ENCODE measurements around the gene COG5.

The COG5 gene

DNA sequence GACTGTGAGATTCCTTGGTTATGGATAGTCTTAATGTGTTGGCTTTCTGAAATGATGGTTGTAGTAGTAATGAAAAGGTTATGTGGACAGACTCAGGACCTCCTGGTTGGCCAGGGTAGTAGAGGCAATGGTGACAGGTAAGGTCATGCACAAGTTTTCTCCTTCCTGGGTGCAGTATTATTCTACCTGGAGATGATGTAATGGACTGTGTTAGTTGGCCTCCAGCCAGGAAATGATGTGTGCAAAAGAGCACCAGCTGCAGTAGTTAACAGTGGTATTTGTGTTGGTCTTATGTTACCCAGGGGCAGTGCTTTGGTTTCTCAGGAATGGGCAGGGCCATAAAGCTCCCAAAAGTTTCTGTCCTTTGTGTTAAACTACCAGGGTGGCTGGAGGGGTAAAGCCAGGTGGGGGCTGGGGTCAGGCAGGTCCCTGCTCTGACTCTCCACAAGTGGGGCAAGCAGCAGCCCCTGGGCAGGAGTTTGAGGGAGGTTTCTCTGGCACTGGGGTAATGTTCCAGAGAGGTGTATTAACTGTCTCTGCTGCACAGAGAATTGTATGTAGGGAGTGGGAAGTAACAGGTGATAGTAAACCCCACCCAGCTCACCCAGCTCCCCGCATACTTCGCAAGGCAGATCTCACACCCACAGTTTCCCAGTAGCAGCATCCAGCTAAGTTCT is 57.6 kb downstream of the COG5 start:
- no peak for DNase-seq (ENCODE audit: low read depth, low spot score)

DNA sequence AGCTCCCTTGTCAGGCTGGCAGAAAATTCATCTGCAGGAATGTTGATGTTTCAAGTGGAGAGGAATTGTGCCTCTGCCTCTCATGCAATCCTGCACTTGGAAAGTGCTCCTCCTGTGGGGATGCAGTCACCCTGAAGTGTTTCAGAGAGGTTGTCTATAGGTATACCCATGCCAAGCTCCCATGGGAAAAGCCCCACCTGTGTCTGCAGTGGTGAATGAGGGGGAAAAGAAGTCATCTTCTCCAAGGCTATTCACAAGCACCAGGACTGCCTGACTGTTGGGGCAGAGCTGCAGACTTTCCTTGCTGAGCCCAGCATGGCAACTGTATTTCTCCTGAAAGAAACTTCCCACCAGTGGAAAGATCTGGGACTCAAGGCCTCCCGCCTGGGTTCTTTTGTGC is 58.4 kb downstream of the COG5 start:
- no peak for DNase-seq (ENCODE audit: low read depth, low spot score)

DNA sequence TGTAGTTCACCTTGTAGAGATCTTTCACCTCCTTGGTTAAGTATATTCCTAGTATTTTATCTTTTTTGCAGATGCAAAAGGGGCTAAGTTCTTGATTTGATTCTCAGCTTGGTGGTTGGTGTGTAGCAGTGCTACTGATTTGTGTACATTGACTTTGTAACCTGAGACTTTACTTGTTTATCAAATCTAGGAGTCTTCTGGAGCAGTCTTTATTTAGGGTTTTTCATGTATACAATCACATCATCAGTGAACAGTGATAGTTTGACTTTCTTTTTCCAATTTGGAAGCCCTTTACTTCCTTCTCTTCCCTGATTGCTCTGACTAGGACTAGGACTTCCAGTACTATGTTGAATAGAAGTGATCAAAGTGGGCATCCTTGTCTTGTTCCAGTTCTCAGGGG is 60.0 kb downstream of the COG5 start:
- DNase-seq (ENCODE audit: low read depth, low spot score): no peak

DNA sequence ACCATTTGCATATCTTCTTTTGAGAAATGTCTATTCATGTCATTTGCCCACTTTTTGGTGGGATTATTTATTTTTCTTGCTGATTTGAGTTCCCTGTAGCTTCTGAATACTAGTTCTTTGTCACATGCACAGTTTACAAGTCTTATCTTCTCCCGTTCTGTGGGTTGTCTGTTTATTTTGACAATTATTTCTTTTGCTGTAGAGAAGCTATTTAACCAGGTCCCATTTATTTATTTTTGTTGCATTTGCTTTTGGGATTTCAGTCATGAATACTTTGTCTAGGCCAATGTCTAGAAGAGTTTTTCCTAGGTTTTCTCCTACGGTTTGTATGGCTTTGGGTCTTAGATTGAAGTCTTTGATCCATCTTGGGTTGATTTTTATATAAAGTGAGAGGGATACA is 60.9 kb downstream of the COG5 start:
- DNase-seq (ENCODE audit: low read depth, low spot score): no peak

DNA sequence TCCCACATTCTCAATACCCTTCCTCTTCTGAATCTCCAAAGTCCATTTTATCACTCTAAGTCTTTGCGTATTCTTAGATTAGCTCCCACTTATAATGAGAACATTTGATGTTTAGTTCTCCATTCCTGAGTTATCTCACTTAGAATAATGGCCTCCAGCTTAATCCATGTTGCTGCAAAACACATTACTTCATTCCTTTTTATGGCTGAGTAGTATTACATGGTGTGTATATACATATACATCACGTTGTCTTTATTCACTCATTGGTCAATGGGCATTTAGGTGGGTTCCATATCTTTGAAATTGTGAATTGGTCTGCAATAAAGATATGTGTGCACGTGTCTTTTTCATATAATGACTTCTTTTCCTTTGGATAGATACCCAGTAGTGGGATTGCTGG is 61.6 kb downstream of the COG5 start:
- no peak for DNase-seq (ENCODE audit: low read depth, low spot score)

DNA sequence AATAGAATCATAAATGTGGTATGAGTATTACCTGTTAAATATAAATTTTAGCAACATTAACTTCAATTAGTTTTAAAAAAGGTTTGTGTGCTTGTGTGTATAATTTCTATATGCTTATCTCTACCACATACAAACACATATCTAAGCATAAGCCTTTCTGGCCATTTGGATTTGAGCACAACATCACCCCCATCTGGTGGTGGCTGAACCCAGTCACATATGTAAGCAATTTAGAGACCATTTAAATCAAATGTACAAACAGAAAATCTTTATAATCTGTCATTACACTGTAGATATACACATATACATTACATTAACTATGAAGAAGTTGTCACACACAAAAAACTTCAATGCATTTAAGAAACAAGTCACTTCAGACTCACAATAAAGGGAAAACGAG is 62.1 kb downstream of the COG5 start:
- DNase-seq (ENCODE audit: low read depth, low spot score): no peak

DNA sequence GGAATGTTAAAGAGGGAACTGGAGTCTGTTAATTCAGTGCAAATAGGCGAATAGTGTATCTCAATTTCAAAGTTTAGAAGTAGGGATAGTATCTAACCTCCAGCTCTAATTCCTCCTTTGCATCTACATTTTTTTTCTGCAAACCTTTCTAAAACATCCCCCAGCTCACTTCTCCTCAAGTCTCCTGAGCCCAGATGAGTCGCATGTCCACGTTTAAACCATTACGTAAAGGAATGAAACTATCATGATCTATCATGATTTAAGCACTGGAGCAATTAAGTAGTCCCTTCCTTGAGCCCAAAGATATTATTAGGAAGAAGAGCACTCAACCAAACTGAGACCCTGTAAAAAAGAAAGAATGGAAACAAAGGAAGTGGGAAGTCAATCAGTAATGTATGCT is 64.0 kb downstream of the COG5 start:
- DNase-seq (ENCODE audit: low read depth, low spot score): no peak

DNA sequence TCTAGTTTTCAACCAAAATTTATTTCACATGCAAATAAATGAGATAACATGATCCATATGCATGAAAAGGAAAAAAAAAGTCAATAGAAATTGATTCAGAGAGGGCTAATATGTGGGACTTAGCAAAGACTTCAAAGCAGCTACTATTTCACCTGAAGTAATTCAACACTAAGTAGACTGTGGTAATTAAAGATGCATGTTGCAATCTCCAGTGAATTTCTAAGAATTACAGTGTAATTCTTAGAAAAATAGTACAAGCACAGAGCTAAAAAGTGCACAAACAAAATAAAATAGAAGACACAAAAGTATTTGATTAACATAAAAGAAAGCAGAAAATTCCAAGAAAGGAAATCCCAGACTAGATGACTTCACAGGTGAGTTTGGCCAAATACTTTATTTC is 68.2 kb downstream of the COG5 start:
- DNase-seq (ENCODE audit: low read depth, low spot score): no peak

DNA sequence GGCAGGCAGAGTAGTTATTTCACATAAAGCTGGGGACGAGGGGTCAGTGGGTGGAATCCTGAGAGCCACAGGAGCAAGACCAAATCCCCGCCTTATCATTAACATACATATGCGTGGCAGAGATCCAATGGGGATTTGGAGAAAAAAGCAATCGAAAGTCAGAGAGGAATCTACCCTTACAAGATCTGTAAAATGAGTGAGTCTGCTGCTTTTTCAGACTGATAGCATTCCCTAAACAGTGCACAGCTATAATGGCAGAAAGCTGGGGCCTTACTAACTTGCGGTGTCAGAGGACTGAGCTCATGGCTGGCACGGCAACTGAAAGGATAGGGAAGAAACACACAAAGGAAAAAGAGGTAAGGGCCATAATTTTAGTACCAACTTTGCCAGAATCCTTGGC is 68.8 kb downstream of the COG5 start:
- DNase-seq (ENCODE audit: low read depth, low spot score): no peak

DNA sequence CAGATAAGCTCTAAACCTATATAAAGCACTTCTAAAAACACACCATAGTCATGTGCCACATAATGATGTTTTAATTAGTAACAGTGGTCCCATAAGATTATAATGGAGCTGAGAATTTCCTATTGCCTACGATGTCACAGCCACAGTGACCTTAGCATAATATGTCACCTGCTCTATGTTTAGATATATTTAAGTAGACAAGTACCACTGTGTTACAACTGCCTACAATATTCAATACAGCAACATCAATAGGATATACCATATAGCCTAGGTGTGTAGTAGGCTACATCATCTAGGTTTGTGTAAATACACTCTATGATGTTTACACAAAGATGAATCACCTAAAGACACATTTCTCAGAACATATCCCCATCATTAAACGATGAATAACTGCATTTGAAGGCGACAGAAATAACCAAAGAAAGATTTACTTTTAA is 69.4 kb downstream of the COG5 start:
- no peak for DNase-seq (ENCODE audit: low read depth, low spot score)

DNA sequence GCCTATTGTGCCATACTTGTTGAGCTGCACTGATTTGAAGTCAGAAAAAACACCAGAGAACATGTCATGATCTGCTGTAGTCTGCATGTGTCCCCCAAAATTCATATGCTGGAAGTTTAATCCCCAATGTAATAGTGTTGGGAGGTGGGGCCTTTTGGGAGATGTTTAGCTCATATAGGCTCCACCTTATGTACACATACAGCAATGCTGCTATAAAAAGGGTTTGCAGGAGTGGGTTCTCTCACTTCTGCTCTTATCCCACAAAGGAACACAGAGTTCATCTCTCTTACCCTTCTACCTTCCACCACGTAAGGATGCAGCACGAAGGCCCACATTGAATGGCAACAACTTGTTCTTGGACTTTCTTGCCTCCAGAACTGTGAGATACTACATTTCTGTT is 70.8 kb downstream of the COG5 start:
- no peak for DNase-seq (ENCODE audit: low read depth, low spot score)

DNA sequence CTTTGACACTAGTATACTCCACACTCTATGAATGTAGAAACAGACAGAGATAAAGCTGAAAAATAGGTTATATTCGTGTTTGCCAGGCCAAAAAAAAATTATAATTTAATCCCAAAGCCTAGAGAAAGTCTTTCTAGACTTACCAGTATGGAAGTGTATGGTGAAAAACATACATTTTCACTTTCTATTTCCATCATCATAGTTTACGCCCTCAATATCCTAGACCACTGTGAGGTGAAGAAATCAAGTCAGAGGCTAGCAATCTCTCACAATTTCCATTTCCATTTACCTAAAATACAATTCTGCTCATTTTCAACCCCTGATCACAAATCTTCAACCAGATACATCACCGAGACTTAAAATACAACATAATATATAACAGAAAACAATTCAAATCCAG is 77.7 kb downstream of the COG5 start:
- no peak for DNase-seq (ENCODE audit: low read depth, low spot score)

DNA sequence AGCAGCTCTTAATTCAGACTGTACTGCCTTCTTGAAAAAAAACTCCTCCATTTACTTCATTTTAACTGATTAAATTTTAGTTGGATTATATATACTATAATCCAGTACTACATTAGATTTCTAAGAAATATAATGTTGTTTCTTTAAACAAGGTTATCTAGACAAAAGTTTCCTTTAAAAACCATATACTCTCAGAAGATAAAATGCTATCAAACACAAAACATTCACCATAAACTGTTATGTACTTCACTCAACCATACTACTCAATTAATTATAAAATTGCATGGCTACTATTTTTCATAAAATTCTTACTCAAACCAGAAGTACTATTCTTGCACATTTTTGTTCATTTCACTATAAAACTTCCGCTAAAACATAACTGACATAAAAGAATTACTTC is 81.1 kb downstream of the COG5 start:
- no peak for DNase-seq (ENCODE audit: low read depth, low spot score)

DNA sequence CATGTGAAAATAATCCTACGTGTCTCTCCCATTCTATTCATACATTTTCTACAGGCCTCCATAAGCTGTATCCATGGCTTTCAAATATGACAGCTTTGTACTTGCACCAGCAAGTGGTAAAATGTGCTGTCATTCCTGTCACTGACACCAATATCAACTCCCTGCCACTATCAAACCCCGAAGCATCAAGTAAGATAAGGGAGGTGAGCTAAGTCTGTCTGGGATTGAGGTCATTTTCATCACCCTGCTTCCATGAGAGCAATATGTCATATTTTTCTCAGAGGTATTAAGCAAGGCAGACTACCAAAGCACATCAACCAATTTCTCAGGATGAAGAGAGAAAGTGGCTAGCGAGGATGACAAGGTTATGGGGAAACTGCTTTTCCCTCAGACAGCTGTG is 82.8 kb downstream of the COG5 start:
- no peak for DNase-seq (ENCODE audit: low read depth, low spot score)

DNA sequence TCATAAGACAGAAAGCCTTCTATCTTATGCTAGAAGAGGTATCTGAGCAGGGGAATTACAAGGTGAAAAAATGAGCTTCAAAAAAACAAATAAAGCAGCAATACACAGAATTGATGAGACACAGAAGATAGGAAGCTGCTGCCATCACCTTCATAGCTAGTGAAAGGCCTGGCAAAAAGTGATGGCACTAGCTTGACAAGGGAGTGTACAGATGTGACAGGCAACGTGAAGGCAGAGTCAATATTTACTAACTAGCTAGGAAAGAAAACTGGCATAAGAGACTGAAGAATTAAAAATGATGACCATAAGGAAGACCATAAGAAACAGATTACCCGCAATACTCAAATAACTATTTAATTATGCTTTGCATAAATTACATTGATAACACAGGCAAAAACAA is 84.4 kb downstream of the COG5 start:
- no peak for DNase-seq (ENCODE audit: low read depth, low spot score)

DNA sequence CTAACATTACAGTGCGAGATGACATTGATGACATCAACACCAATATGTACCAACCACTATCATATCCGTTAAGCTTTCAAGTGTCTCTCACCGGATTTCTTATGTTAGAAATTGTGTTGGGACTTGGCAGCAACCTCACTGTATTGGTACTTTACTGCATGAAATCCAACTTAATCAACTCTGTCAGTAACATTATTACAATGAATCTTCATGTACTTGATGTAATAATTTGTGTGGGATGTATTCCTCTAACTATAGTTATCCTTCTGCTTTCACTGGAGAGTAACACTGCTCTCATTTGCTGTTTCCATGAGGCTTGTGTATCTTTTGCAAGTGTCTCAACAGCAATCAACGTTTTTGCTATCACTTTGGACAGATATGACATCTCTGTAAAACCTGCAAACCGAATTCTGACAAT is 89.6 kb downstream of the COG5 start:
- DNase-seq (ENCODE audit: low read depth, low spot score): no peak

DNA sequence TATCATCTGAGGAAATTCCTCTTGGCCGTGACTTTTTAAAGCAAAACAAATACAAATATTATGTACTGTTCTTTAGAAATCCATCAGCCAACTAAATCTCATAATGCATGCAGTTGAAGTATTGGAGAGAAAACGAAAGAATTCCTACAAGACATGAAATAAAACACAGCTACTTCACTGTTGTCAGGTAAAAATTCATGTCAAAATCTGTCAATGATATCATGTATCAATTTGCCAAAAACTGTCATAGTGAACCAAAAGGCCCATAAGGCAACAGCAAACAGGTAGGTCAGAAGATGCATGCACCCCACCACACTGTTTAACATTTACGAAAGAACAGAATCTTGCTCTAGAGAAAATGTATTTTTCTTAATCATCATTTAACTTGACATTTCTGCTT is 91.6 kb downstream of the COG5 start:
- DNase-seq (ENCODE audit: low read depth, low spot score): no peak

DNA sequence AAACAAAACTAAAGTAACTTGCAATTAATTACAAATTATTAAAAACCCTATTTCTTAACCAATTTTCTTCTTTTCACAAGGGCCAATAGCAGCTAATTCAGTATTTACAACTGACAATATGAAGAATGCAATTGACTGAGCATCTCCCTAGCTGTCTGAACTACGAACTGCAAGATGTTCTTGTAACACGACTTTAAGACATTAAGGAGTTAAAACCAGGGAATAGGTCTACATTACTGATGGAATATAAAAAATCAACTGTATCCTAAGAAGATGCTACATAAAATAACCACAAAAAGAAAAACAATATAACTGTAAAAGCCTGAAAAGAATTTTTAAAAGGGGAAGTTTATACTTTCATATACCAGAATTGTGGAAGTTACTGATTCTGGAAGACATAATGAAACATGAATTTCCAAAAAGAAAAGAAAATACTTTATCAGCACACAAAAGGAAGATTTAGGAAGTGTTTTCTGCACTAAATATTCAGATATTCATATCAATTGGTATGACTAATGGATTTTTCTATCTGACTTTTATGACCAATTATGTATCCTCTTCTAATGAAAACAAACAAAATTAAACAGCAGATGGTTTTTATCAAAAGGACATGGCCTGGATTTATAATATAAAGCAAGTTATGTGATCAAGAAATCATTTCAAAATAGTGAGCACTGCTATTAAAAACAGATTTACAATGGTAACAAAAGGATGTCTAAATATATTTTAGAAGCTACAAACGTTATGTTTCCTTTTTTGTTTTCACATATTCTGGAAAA is 92.2 kb downstream of the COG5 start:
- DNase-seq (ENCODE audit: low read depth, low spot score): no peak

DNA sequence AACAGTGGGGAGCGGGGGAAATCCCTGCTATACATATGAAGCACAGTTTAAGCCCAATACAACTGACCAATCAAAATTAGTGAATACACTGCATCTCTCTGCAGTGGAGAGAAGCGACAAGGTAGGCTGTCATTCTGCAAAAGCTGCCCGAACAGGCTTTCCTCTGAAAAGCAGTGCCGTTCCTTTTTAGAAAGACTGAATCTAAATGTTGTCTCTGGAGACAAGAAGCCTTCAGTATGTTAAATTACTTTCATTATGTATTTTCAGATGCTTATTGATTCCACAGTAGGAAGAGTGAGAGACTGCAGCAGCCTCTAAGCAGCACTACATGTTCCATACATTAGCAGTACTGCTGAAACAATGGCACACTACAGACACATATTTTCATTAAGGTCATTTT is 93.8 kb downstream of the COG5 start, which contains the start of gene GPR22:
TSS of gene GPR22 (plus strand) at position 129 of the 400 bp plus-strand sequence. CDS start 4,004 bp downstream, outside the sequence.
- no peak for DNase-seq (ENCODE audit: low read depth, low spot score)

DNA sequence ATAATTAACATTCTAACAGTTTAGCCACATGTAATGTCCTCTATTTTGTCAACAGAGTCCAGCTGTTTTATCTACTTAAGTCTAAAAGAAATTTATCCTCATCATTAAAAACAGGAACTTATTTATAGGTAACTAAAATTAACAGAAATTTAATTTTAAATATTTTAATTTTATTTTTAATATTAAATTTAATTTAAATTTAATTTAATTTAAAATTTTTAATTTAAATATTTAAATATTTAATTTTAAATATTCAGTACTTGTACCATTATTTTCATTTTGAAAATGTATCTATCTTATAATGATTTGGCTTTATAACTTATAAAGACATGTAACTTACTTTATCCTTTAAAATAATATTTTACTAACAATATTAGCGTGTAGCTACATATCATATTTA is 94.9 kb downstream of the COG5 start:
- DNase-seq (ENCODE audit: low read depth, low spot score): no peak

DNA sequence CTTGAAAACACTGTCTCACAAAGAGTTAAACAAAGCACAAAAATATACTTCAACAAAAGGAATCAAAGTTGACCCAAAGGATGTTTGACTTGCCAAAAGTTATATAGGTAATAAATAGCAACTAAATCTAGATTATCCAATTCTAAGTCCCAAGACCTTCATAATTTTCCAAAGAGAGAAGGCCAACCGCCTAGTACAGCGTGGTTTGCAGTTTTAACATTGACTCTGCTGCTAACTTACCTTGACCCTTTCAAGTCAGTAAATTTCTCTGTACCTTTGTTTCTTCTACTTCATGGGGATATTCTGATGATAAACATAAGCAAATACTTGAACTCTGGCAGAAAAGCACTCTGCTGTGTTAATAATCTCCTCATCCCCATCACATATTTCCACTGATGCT is 95.7 kb downstream of the COG5 start:
- no peak for DNase-seq (ENCODE audit: low read depth, low spot score)

DNA sequence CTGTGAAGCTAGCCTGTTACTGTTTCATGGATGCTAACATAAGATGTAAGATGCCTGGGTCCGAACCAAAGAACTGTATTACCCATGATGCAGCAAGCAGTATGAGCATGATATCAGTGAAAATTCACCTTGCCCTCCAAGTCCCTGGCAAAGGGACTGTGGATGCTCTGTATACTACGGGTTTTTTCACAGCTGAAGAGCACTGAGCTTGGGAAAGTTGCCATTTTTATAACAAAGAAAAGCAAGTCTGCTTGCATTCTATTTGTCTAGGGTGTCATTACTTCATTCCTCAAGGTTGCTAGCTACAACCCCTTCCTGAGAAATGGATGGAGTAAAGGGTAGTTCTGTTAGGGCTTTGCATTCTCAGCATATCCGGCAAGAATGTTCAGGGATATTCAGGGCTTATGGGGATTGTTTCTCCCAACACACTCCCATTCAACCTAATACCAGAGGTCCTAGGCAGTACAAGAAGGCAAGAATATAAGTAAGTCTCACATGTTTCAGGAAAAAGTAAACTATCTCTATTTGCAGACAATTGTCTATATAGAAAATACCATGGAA is 99.0 kb downstream of the COG5 start:
- no peak for DNase-seq (ENCODE audit: low read depth, low spot score)
